Kidney (tissue), 22 donors: ENCODE measurements around the gene CLASRP. TPM values are rescaled to one million over a fixed set of nuclear protein-coding genes. Genes with fewer than 3 reads are reported as not detected.

Experiments used
- DNase-seq, 5 donors: peaks; one replicate each; pipeline ENCODE4 v3.0.0-alpha.2; 2013 to 2020
- FAIRE-seq: peaks from 2 replicates; lab custom pipeline; 2012; peaks lifted over from hg19 to GRCh38; lab: Jason Lieb, UNC
- H3K27ac ChIP-seq, 2 donors: one replicate each; pipeline ENCODE4 v1.7.0; 2013; ENCODE audit warnings: low read depth in 2 of 2, low read length in 2 of 2, inconsistent platforms in 1 of 2
- H3K27me3 ChIP-seq: one replicate; pipeline ENCODE4 v1.7.1; 2013; ENCODE audit warnings: low read length, inconsistent platforms; ENCODE audit not compliant: control insufficient read depth, insufficient read depth
- H3K36me3 ChIP-seq, 3 donors: one replicate each; pipeline versions ENCODE4 v1.7.0 to v1.7.1; 2013; ENCODE audit warnings: low read length in 3 of 3, control low read depth in 1 of 3, inconsistent platforms in 1 of 3; ENCODE audit not compliant: insufficient read depth in 3 of 3, control insufficient read depth in 2 of 3
- H3K4me1 ChIP-seq, 3 donors: one replicate each; pipeline versions ENCODE4 v1.7.0 to v1.7.1; 2013; ENCODE audit warnings: low read length in 3 of 3, inconsistent platforms in 1 of 3, low read depth in 1 of 3; ENCODE audit not compliant: control insufficient read depth in 2 of 3, insufficient read depth in 2 of 3
- H3K4me3 ChIP-seq, 3 donors: one replicate each; pipeline versions ENCODE4 v1.7.0 to v1.8.1; 2013; ENCODE audit warnings: low read length in 3 of 3, control low read depth in 1 of 3, inconsistent platforms in 1 of 3
- H3K9ac ChIP-seq, 3 donors: one replicate each; pipeline versions ENCODE4 v1.7.0 to v1.7.1; 2013; ENCODE audit warnings: low read length in 3 of 3, control low read depth in 1 of 3, inconsistent platforms in 1 of 3
- H3K9me3 ChIP-seq, 3 donors: one replicate each; pipeline versions ENCODE4 v1.7.0 to v1.7.1; 2013; ENCODE audit warnings: low read length in 3 of 3, control low read depth in 1 of 3, inconsistent platforms in 1 of 3; ENCODE audit not compliant: control insufficient read depth in 2 of 3, insufficient read depth in 1 of 3
- intact Hi-C: fragments of 100-400 bp; cut with DNase I; formaldehyde crosslinking; loops from one replicate; pipeline ENCODE4 v1.11.1; 2022
- long read RNA-seq, 10 donors: library from polyadenylated mRNA in 1 of 10; unstranded in 1 of 10; transcript quantifications; one replicate each; pipeline ENCODE4 v2.0.0 and lab custom pipeline, GENCODE V29; 2021 to 2026
- polyA plus RNA-seq: library from polyadenylated mRNA; stranded (reverse); fragments of 350-450 nt; fragmentation: Illumina TruSeq; extraction: RNeasy Lipid Tissue Mini Kit (QIAGEN cat#74804); gene quantifications from one replicate; pipeline ENCODE4 v1.2.3, GENCODE V29; 2014; ENCODE audit warnings: low read depth, low replicate concordance; ENCODE audit not compliant: insufficient read depth
- total RNA-seq: library from RNA; stranded (reverse); fragmentation: NEBNext Ultra II Directional; extraction: Animal tissue kit (Norgen Biotek cat#: 25700); gene quantifications from one replicate; pipeline ENCODE4 v1.2.1, GENCODE V29; 2021
- TF ChIP-seq, protein P1 (sequence below): IDR thresholded peaks from 3 replicates; pipeline ENCODE4 v1.5.1; 2012; ENCODE audit warnings: mild to moderate bottlenecking, moderate library complexity, borderline replicate concordance; ENCODE audit not compliant: insufficient read depth; ENCODE audit errors: extremely low read depth
- donor health status: control.
- donor health status: control.
- donor health status: control.
- donor health status: control.
- donor health status: control.
- donor health status: DM: yes; HTN: yes; CAD: no.
- donor health status: Normal renal cell carcinoma (clear cell type).

Gene CLASRP, protein sequence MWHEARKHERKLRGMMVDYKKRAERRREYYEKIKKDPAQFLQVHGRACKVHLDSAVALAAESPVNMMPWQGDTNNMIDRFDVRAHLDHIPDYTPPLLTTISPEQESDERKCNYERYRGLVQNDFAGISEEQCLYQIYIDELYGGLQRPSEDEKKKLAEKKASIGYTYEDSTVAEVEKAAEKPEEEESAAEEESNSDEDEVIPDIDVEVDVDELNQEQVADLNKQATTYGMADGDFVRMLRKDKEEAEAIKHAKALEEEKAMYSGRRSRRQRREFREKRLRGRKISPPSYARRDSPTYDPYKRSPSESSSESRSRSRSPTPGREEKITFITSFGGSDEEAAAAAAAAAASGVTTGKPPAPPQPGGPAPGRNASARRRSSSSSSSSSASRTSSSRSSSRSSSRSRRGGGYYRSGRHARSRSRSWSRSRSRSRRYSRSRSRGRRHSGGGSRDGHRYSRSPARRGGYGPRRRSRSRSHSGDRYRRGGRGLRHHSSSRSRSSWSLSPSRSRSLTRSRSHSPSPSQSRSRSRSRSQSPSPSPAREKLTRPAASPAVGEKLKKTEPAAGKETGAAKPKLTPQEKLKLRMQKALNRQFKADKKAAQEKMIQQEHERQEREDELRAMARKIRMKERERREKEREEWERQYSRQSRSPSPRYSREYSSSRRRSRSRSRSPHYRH
- 83.6 TPM for total RNA-seq
- polyA plus RNA-seq: 38.0 TPM
- long read RNA-seq, donor 1, partial matches to known transcripts: 0 of 4 reads
- long read RNA-seq, donor 1, other reads (novel, unspliced or antisense): 0 of 4 reads
- long read RNA-seq, donor 2, partial matches to known transcripts: 0 of 1 reads
- long read RNA-seq, donor 2, other reads (novel, unspliced or antisense): 0 of 1 reads
- long read RNA-seq, donor 3, partial matches to known transcripts: 0 of 3 reads
- long read RNA-seq, donor 3, other reads (novel, unspliced or antisense): 0 of 3 reads
- long read RNA-seq, donor 4, partial matches to known transcripts: 0 of 2 reads
- long read RNA-seq, donor 4, other reads (novel, unspliced or antisense): 0 of 2 reads
- long read RNA-seq, donor 5, partial matches to known transcripts: 0 of 1 reads
- long read RNA-seq, donor 5, other reads (novel, unspliced or antisense): 0 of 1 reads
- long read RNA-seq, donor 6, partial matches to known transcripts: 0 of 2 reads
- long read RNA-seq, donor 6, other reads (novel, unspliced or antisense): 0 of 2 reads
- long read RNA-seq, donor 7, partial matches to known transcripts: 13 of 36 reads
- long read RNA-seq, donor 7, other reads (novel, unspliced or antisense): 17 of 36 reads
- long read RNA-seq, donor 8, partial matches to known transcripts: 0 of 3 reads
- long read RNA-seq, donor 8, other reads (novel, unspliced or antisense): 0 of 3 reads
- long read RNA-seq, donor 9: 0 reads
- long read RNA-seq, donor 10, partial matches to known transcripts: 0 of 6 reads
- long read RNA-seq, donor 10, other reads (novel, unspliced or antisense): 0 of 6 reads

DNA sequence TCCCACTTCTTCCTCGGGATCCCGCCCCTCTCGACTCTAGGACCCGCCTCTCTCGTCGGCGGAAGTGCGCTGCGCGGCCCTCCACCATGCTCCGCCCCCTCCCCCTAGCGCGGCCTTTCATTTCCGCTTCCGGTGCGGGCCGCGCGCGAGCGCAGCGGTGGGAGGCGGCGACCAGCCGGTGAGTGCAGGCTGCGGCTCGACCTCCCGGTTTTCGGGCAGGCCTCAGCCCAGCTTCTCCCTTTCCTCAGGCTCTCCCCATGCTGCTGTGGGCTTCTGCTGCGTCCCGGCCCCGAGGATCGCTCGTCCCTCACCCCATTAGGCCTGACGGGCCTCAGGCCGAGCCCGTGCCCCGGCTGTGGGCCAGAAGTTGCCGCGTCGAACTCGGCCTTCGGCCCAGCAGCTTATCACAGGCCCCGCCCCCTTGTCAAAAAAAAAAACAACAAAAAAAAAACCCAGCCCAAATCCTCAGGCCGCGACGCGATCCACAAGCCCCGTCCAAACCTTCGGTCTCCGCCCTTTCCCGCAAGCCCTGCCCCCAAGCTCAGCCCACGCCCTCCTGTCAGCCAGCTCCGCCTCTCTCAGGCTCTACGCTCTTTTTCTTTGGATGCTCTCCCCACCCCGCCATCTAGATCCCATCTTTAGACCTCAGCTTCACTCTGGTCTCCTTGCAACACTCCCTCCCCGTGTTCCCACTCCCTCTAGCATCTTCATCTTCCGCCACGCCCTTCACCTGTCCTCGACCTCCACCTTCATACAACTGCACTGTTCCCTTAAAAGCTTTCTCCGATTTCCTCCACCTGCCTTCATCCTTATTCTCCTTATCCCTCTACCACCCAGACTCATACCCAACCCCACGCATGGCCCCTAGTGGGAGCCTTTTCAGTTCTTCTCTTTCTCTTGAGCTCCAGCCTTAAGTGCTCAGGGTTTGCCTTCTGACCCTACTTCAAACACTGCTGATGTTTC lies at the start of gene CLASRP:
Gene CLASRP (plus strand): TSS at position 115 of the 963 bp plus-strand sequence. CDS start 1,168 bp downstream, outside the sequence.
- DNase-seq (peak; percentile 90 to 97 (median 96)), FAIRE-seq (peak; percentile 73)
- H3K4me3 ChIP-seq: peak within 1 kb of the TSS; percentile 73 to 93 (median 89)
- peak within 1 kb of the TSS; percentile 77 to 94 (median 81) for H3K9ac ChIP-seq
- H3K36me3 ChIP-seq: peaks cover 9 to 18% (median 16%) of the 10 kb centered on the region in 3 donors
- H3K27me3 ChIP-seq: no peaks in the 10 kb centered on the region
- TF ChIP-seq, protein P1, sequence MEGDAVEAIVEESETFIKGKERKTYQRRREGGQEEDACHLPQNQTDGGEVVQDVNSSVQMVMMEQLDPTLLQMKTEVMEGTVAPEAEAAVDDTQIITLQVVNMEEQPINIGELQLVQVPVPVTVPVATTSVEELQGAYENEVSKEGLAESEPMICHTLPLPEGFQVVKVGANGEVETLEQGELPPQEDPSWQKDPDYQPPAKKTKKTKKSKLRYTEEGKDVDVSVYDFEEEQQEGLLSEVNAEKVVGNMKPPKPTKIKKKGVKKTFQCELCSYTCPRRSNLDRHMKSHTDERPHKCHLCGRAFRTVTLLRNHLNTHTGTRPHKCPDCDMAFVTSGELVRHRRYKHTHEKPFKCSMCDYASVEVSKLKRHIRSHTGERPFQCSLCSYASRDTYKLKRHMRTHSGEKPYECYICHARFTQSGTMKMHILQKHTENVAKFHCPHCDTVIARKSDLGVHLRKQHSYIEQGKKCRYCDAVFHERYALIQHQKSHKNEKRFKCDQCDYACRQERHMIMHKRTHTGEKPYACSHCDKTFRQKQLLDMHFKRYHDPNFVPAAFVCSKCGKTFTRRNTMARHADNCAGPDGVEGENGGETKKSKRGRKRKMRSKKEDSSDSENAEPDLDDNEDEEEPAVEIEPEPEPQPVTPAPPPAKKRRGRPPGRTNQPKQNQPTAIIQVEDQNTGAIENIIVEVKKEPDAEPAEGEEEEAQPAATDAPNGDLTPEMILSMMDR: no peak
- H3K27ac ChIP-seq: peak within 1 kb of the TSS; percentile 91 to 95
- intact Hi-C loops: loop anchor here (10.0 kb wide), 1 partner anchor 146 kb away; no protein-coding TSS in a partner anchor
- H3K9me3 ChIP-seq: no peaks in the 10 kb centered on the region
- H3K4me1 ChIP-seq: peaks cover 7 to 16% (median 8%) of the 10 kb centered on the region in 3 donors

DNA sequence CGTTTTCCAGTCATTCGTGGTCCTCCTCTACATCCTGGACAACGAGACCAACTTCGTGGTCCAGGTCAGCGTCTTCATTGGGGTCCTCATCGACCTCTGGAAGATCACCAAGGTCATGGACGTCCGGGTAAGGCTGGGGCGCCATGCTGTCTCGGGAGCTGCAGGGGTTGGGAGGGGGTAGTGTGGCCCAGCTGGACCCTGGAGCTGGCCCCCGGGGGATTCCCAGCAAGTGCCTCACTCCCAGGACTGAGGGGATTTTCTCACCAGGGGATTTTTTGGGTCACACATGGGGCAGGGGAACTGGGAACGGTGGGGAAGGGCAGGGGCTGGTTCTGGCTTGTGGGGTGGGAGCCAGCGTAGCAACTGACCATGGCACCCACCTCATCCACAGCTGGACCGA lies 48.4 kb upstream of the CLASRP start:
- no peak overlapping the region for H3K4me3 ChIP-seq
- DNase-seq (no peak), FAIRE-seq (no peak)
- no peaks in the 10 kb centered on the region for H3K4me1 ChIP-seq
- no peak overlapping the region for H3K9ac ChIP-seq
- no peak overlapping the region for H3K27ac ChIP-seq
- intact Hi-C loops: no loop called here
- peaks cover 0 to 26% (median 21%) of the 10 kb centered on the region in 3 donors for H3K36me3 ChIP-seq
- H3K9me3 ChIP-seq: no peaks in the 10 kb centered on the region
- TF ChIP-seq, protein P1: no peak
- no peaks in the 10 kb centered on the region for H3K27me3 ChIP-seq
